ENCODE data around the gene BGLAP.
A peak's percentile ranks its signal among the peaks of the same experiment; 100 is the strongest.

The BGLAP gene

DNA sequence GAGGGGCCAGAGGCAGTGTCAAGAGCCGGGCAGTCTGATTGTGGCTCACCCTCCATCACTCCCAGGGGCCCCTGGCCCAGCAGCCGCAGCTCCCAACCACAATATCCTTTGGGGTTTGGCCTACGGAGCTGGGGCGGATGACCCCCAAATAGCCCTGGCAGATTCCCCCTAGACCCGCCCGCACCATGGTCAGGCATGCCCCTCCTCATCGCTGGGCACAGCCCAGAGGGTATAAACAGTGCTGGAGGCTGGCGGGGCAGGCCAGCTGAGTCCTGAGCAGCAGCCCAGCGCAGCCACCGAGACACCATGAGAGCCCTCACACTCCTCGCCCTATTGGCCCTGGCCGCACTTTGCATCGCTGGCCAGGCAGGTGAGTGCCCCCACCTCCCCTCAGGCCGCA, at the start of gene BGLAP:
BGLAP (plus strand) TSS at position 259 of the 400 bp plus-strand sequence; CDS start at position 307, 48 bp downstream.
- no peak for TF ChIP-seq YY2 (tag by site-specific recombination; IDR thresholded peaks at IDR 0.05)
- 0 out of 2 replicates have a peak, but pooled peaks have one; percentile 23 for TF ChIP-seq ZNF600 (tag by site-specific recombination; IDR thresholded peaks at IDR 0.05)
- no peak for TF ChIP-seq ZNF626 (tag by site-specific recombination; IDR thresholded peaks at IDR 0.05)
- Histone ChIP-seq H3K4me3 (ENCODE audit: low read depth, low read length) (no peak within 1 kb of the TSS), H3K36me3 (ENCODE audit: control insufficient read depth in 2 of 2, insufficient read depth in 1 of 2, low read length in 2 of 2) (peaks cover 8 to 28% of the 10 kb centered on the region in 2 experiments; a peak in 2 of 3 replicates), H3K4me1 (ENCODE audit: control insufficient read depth, insufficient read depth, low read length) (no peaks in the 10 kb centered on the region), H3K27ac (ENCODE audit: extremely low read depth, low read depth, low read length) (no peak within 1 kb of the TSS), H3K9me3 (ENCODE audit: control insufficient read depth, insufficient read depth, low read depth, low read length) (no peaks in the 10 kb centered on the region)
- ChIA-PET CTCF (interaction anchor here (1.0 kb wide), 1 partner anchor 101 kb away, joined by 4 read pairs; no protein-coding TSS in a partner anchor), POLR2A (no interaction called here)

DNA sequence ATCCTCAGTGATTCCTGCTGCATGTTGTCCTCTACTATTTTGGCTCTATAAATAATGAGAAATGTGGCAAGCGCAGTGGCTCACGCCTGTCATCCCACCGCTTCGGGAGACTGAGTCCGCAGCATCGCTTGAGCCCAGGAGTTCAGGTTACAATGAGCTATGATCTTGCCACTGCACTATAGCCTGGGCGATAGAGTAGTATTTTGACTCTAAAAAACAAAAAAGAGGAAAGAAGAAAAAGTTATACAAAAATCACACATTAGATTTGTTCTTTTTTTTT, 48.8 kb upstream of the BGLAP start:
- H3K27ac ChIP-seq (ENCODE audit: extremely low read depth, low read depth, low read length) = peak overlapping the region; percentile 65; the same call in 1 of the 2 replicates
- ChIA-PET POLR2A (interaction anchor here (0.8 to 2.4 kb wide), 5 partner anchors 20 to 81 kb away, joined by 3 to 49 read pairs (median 4); partner anchors contain the start of genes LMNA and PMF1), CTCF (interaction anchor here (0.8 to 0.9 kb wide), 2 partner anchors 20 to 47 kb away, joined by 3 to 4 read pairs; no protein-coding TSS in a partner anchor)
- H3K9me3 ChIP-seq (ENCODE audit: control insufficient read depth, insufficient read depth, low read depth, low read length) = no peaks in the 10 kb centered on the region
- peaks cover 0 to 23% of the 10 kb centered on the region in 2 experiments; a peak in 1 of 3 replicates for H3K36me3 ChIP-seq (ENCODE audit: control insufficient read depth in 2 of 2, insufficient read depth in 1 of 2, low read length in 2 of 2)
- H3K4me3 ChIP-seq (ENCODE audit: low read depth, low read length) = peak overlapping the region; percentile 50
- H3K4me1 ChIP-seq (ENCODE audit: control insufficient read depth, insufficient read depth, low read length) = peaks cover 3% of the 10 kb centered on the region; the same call in 1 of the 2 replicates
- TF ChIP-seq, protein P1, sequence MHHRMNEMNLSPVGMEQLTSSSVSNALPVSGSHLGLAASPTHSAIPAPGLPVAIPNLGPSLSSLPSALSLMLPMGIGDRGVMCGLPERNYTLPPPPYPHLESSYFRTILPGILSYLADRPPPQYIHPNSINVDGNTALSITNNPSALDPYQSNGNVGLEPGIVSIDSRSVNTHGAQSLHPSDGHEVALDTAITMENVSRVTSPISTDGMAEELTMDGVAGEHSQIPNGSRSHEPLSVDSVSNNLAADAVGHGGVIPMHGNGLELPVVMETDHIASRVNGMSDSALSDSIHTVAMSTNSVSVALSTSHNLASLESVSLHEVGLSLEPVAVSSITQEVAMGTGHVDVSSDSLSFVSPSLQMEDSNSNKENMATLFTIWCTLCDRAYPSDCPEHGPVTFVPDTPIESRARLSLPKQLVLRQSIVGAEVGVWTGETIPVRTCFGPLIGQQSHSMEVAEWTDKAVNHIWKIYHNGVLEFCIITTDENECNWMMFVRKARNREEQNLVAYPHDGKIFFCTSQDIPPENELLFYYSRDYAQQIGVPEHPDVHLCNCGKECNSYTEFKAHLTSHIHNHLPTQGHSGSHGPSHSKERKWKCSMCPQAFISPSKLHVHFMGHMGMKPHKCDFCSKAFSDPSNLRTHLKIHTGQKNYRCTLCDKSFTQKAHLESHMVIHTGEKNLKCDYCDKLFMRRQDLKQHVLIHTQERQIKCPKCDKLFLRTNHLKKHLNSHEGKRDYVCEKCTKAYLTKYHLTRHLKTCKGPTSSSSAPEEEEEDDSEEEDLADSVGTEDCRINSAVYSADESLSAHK (tag by site-specific recombination; IDR thresholded peaks at IDR 0.05) = no peak
- TF ChIP-seq ZNF624 (tag by site-specific recombination; IDR thresholded peaks at IDR 0.05) (no peak), ZNF571 (tag by site-specific recombination; IDR thresholded peaks at IDR 0.05) (no peak)
- TF ChIP-seq, protein P2, sequence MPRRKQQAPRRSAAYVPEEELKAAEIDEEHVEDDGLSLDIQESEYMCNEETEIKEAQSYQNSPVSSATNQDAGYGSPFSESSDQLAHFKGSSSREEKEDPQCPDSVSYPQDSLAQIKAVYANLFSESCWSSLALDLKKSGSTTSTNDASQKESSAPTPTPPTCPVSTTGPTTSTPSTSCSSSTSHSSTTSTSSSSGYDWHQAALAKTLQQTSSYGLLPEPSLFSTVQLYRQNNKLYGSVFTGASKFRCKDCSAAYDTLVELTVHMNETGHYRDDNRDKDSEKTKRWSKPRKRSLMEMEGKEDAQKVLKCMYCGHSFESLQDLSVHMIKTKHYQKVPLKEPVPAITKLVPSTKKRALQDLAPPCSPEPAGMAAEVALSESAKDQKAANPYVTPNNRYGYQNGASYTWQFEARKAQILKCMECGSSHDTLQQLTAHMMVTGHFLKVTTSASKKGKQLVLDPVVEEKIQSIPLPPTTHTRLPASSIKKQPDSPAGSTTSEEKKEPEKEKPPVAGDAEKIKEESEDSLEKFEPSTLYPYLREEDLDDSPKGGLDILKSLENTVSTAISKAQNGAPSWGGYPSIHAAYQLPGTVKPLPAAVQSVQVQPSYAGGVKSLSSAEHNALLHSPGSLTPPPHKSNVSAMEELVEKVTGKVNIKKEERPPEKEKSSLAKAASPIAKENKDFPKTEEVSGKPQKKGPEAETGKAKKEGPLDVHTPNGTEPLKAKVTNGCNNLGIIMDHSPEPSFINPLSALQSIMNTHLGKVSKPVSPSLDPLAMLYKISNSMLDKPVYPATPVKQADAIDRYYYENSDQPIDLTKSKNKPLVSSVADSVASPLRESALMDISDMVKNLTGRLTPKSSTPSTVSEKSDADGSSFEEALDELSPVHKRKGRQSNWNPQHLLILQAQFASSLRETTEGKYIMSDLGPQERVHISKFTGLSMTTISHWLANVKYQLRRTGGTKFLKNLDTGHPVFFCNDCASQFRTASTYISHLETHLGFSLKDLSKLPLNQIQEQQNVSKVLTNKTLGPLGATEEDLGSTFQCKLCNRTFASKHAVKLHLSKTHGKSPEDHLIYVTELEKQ (tag by site-specific recombination; IDR thresholded peaks at IDR 0.05; ENCODE audit: borderline replicate concordance) = no peak

DNA sequence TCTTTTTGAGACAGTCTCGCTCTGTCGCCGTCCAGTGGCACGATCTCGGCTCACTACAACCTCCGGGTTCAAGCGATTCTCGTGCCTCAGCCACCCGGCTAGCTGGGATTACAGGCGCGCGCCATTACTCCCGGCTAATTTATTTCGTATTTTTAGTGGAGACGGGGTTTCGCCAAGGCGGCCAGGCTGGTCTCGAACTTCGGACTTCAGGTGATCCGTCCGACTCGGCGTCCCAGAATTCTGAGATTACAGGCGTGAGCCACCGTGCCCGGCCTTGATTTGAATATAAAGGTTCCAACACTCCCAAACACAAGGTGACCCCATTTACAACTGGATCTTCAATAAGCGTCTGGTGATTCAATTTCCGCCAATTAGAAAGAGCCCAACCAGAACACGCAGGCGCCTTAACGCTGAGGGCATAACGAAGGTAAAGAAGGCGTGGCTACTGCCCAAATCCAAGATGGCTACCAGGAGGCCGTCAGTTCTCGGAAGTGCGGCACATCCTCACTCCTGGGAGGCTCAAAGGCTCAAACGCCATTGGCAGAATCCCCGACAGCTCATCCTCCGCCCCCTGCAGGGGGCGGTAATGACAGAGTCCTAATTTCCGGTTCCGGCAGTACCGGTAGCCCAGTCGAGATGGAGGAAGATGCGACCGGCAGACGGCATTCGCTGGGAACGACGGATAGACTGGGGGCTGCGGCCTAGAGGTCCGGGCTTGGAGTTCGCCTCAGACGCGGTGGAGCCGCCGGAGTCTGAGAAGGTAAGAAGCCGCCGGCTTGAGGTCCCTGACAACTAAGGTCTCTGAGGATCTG, 48.3 kb upstream of the BGLAP start, which contains the start of gene SLC25A44:
SLC25A44 (plus strand) TSS at position 617 of the 812 bp plus-strand sequence. CDS start 5,744 bp downstream, outside the sequence.
- Histone ChIP-seq H3K27ac (ENCODE audit: extremely low read depth, low read depth, low read length) (peak within 1 kb of the TSS; percentile 65; the same call in 1 of the 2 replicates), H3K4me3 (ENCODE audit: low read depth, low read length) (peak within 1 kb of the TSS; percentile 80), H3K9me3 (ENCODE audit: control insufficient read depth, insufficient read depth, low read depth, low read length) (no peaks in the 10 kb centered on the region), H3K4me1 (ENCODE audit: control insufficient read depth, insufficient read depth, low read length) (peaks cover 3% of the 10 kb centered on the region; the same call in 1 of the 2 replicates), H3K36me3 (ENCODE audit: control insufficient read depth in 2 of 2, insufficient read depth in 1 of 2, low read length in 2 of 2) (peaks cover 0 to 26% of the 10 kb centered on the region in 2 experiments; a peak in 1 of 3 replicates)
- ChIA-PET POLR2A (interaction anchor here (0.5 to 2.4 kb wide), 16 partner anchors 9 to 102 kb away, joined by 3 to 49 read pairs (median 3); partner anchors contain the start of genes GLMP, LMNA and PMF1), CTCF (interaction anchor here (0.8 to 1.5 kb wide), 3 partner anchors 21 to 48 kb away, joined by 3 to 7 read pairs (median 4); no protein-coding TSS in a partner anchor)
- peak; percentile 99 for TF ChIP-seq SP3 (tag by site-specific recombination; IDR thresholded peaks at IDR 0.05)
- 0 out of 2 replicates have a peak, but pooled peaks have one; percentile 15 for TF ChIP-seq ZNF24 (tag by site-specific recombination; IDR thresholded peaks at IDR 0.05)
- peak; percentile 12; the same call in 1 of the 2 replicates for TF ChIP-seq ZFHX2 (tag by site-specific recombination; conservative IDR thresholded peaks at IDR 0.05)
- TF ChIP-seq ZNF341 (tag by site-specific recombination; IDR thresholded peaks at IDR 0.05; ENCODE audit: low read depth) = peak; percentile 68
- TF ChIP-seq ZNF366 (tag by site-specific recombination; conservative IDR thresholded peaks at IDR 0.05) = no peak
- no peak for TF ChIP-seq ZNF324 (tag by site-specific recombination; IDR thresholded peaks at IDR 0.05)
- TF ChIP-seq GLIS1 (tag by site-specific recombination; IDR thresholded peaks at IDR 0.05) = peak; percentile 76
- peak; percentile 75 for TF ChIP-seq ZNF335 (tag by site-specific recombination; conservative IDR thresholded peaks at IDR 0.05)
- TF ChIP-seq, protein P3, sequence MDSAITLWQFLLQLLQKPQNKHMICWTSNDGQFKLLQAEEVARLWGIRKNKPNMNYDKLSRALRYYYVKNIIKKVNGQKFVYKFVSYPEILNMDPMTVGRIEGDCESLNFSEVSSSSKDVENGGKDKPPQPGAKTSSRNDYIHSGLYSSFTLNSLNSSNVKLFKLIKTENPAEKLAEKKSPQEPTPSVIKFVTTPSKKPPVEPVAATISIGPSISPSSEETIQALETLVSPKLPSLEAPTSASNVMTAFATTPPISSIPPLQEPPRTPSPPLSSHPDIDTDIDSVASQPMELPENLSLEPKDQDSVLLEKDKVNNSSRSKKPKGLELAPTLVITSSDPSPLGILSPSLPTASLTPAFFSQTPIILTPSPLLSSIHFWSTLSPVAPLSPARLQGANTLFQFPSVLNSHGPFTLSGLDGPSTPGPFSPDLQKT (IDR thresholded peaks at IDR 0.05; ENCODE audit: borderline replicate concordance, low read depth, low read length) = peak; percentile 84
- TF ChIP-seq, protein P4, sequence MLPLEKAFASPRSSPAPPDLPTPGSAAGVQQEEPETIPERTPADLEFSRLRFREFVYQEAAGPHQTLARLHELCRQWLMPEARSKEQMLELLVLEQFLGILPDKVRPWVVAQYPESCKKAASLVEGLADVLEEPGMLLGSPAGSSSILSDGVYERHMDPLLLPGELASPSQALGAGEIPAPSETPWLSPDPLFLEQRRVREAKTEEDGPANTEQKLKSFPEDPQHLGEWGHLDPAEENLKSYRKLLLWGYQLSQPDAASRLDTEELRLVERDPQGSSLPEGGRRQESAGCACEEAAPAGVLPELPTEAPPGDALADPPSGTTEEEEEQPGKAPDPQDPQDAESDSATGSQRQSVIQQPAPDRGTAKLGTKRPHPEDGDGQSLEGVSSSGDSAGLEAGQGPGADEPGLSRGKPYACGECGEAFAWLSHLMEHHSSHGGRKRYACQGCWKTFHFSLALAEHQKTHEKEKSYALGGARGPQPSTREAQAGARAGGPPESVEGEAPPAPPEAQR (tag by site-specific recombination; IDR thresholded peaks at IDR 0.05) = 0 out of 2 replicates have a peak, but pooled peaks have one; percentile 23
- TF ChIP-seq HOXA7 (CRISPR knock-in tag; IDR thresholded peaks at IDR 0.05; ENCODE audit: borderline replicate concordance) = no peak
- TF ChIP-seq ZSCAN30 (tag by site-specific recombination; IDR thresholded peaks at IDR 0.05) = peak; percentile 63; the same call in 1 of the 2 replicates
- TF ChIP-seq ZNF629 (tag by site-specific recombination; IDR thresholded peaks at IDR 0.05) = peak; percentile 86

All from HEK293 (cell line).